Heart left ventricle (tissue), 16 donors: Measurements from ENCODE around the gene ANXA3. TPM values are rescaled to one million over a fixed set of nuclear protein-coding genes. Genes with fewer than 3 reads are reported as not detected.
A peak's percentile ranks its signal among the peaks of the same experiment; 100 is the strongest.

Source experiments
- ATAC-seq, 4 donors: fragments of 200-7000 bp; cut with Tn5 transposase; one replicate each; pipeline ENCODE4 v1.9.1; 2020 to 2022; ENCODE audit warnings: moderate library complexity in 4 of 4, mild to moderate bottlenecking in 3 of 4, moderate number of reproducible peaks in 1 of 4
- DNase-seq, 5 donors: peaks; one replicate each; pipeline ENCODE4 v3.0.0-alpha.2; 2020
- H3K27ac ChIP-seq, 12 donors: fragments of 200-600 bp; sonication (generic) in 4 of 12; one replicate each; pipeline versions ENCODE4 v1.5.0 to v1.8.0; 2016 to 2022; ENCODE audit warnings: mild to moderate bottlenecking in 2 of 12
- H3K27me3 ChIP-seq, 9 donors: fragments of 200-600 bp; sonication (generic) in 2 of 9; one replicate each; pipeline versions ENCODE4 v1.5.1 to v1.8.0; 2016 to 2022; ENCODE audit warnings: mild to moderate bottlenecking in 3 of 9
- H3K36me3 ChIP-seq, 9 donors: fragments of 200-600 bp; sonication (generic) in 2 of 9; one replicate each; pipeline versions ENCODE4 v1.5.0 to v1.8.0; 2018 to 2022; ENCODE audit warnings: mild to moderate bottlenecking in 2 of 9
- H3K4me1 ChIP-seq, 12 donors: fragments of 200-600 bp; sonication (generic) in 4 of 12; one replicate each; pipeline versions ENCODE4 v1.5.0 to v1.8.0; 2016 to 2022; ENCODE audit warnings: mild to moderate bottlenecking in 3 of 12
- H3K4me3 ChIP-seq, 12 donors: fragments of 200-600 bp; sonication (generic) in 4 of 12; one replicate each; pipeline versions ENCODE4 v1.5.0 to v1.8.0; 2017 to 2022; ENCODE audit warnings: mild to moderate bottlenecking in 9 of 12, moderate library complexity in 4 of 12
- H3K9me3 ChIP-seq, 12 donors: fragments of 200-600 bp; sonication (generic) in 4 of 12; one replicate each; pipeline versions ENCODE4 v1.5.0 to v1.8.0; 2016 to 2022; ENCODE audit warnings: mild to moderate bottlenecking in 1 of 12
- CTCF ChIP-seq, 12 donors: fragments of 200-600 bp; sonication (generic) in 4 of 12; IDR thresholded peaks; one replicate each; pipeline versions ENCODE4 v1.5.0 to v1.8.0; 2018 to 2022; ENCODE audit warnings: antibody characterized with exemption in 12 of 12, mild to moderate bottlenecking in 5 of 12
- POLR2A ChIP-seq, 2 donors: fragments of 450-650 bp; IDR thresholded peaks; one replicate each; pipeline ENCODE4 v1.6.1; 2017; ENCODE audit warnings: antibody characterized with exemption in 2 of 2, mild to moderate bottlenecking in 2 of 2, moderate library complexity in 2 of 2
- WGBS, 4 donors: extraction: QIAGEN DNeasy Blood & Tissue Kit in 2 of 4; methylation state at CpG; one replicate each; pipeline versions ENCODE4 v1.1.5 to v1.1.7; 2013 to 2018; 5-methylcytosine and 5-hydroxymethylcytosine counted together
- intact Hi-C, 10 donors: fragments of 100-400 bp; cut with DNase I; formaldehyde crosslinking; loops; one replicate each; pipeline versions ENCODE4 v1.11.1 to v1.14.2; 2022
- polyA plus RNA-seq, 2 donors: library from polyadenylated mRNA; stranded (reverse); fragments of 200-250 nt; gene quantifications; one replicate each; pipeline ENCODE4 v1.2.3, GENCODE V29; 2013
- total RNA-seq, 9 donors: library from RNA; depleted of rRNA in 2 of 9; stranded (reverse); fragments of >200 nt in 2 of 9; fragmentation: NEBNext Ultra II Directional in 3 of 9; extraction: Animal tissue kit (Norgen Biotek cat#: 25700) in 3 of 9; gene quantifications; one replicate each; pipeline versions ENCODE4 v1.1.0 to v1.2.4, GENCODE V29; 2016 to 2023
- donor health status: ischemic (EF 13 %, LVEDD 7.1; RV severe dilation, severe dysfunction).
- donor health status: healthy with polysubstance abuse.
- donor health status: DM: no; HTN: yes; CAD: no.
- donor health status: DM: no; HTN: no; CAD: no.
- donor health status: ischemic (EF 25% LVEDD 6.9; RV normal size, moderate dysfunction).
- donor health status: ischemic (EF 25% LVEDD 5.7; RV mildly dilated, moderate dysfunction).
- donor health status: healthy.
- donor health status: DM: yes; HTN: yes; CAD: no.
- donor health status: ischemic (EF 35%, LVEDD 5.7; RV mildly dilated, moderate dysfunction).
- donor health status: nonischemic (EF 11% LVEDD 7.7; RV severe dilation, severe dysfunction).
- donor health status: DM: yes; HTN: yes; CAD: no.
- donor health status: PGD.
- donor health status: ischemic (EF 29% LVEDD 5.4; RV normal size, mild dysfunction).
- donor health status: nonischemic (EF 23%, LVEDD 6.1; RV moderate dilation, normal function).

Gene ANXA3
- total and polyA plus RNA-seq, 11 donors: 12.9 to 119 (median 28.7) TPM

GRCh38 chr4:78618436-78618835 is 66.9 kb downstream of the ANXA3 start:
- DNase-seq: no peak
- TF ChIP-seq POLR2A (IDR thresholded peaks at IDR 0.05) (no peak), CTCF (IDR thresholded peaks at IDR 0.05) (no peak)
- no peak for ATAC-seq
- Histone ChIP-seq H3K4me1 (peaks cover 0 to 15% (median under 1%) of the 10 kb centered on the region in 12 donors), H3K27ac (no peak overlapping the region), H3K27me3 (no peaks in the 10 kb centered on the region), H3K4me3 (no peak overlapping the region), H3K9me3 (no peaks in the 10 kb centered on the region), H3K36me3 (no peaks in the 10 kb centered on the region)
- WGBS, 4 donors: 91 to 95% (median 92%) methylated on average over 1 of the region's 1 CpG
- intact Hi-C loops: loop anchor here in 1 of 10 donors (10.0 kb wide), 1 partner anchor 156 kb away; the partner anchor contains the start of gene BMP2K

GRCh38 chr4:78621395-78621794 is 69.8 kb downstream of the ANXA3 start:
- Histone ChIP-seq H3K27ac (no peak overlapping the region), H3K9me3 (no peaks in the 10 kb centered on the region), H3K4me1 (peaks cover 0 to 6% (median 0%) of the 10 kb centered on the region in 12 donors), H3K36me3 (no peaks in the 10 kb centered on the region), H3K4me3 (no peak overlapping the region), H3K27me3 (no peaks in the 10 kb centered on the region)
- intact Hi-C loops: loop anchor here in 1 of 10 donors (5.0 kb wide), 1 partner anchor 141 kb away; no protein-coding TSS in a partner anchor
- TF ChIP-seq CTCF (IDR thresholded peaks at IDR 0.05) (no peak), POLR2A (IDR thresholded peaks at IDR 0.05) (no peak)
- DNase-seq (no peak), ATAC-seq (peak in 1 of 4 donors; percentile 16)
- WGBS, 4 donors: 61 to 65% (median 63%) methylated on average over 4 of the region's 4 CpGs

- Histone ChIP-seq H3K4me3 (no peak overlapping the region), H3K9me3 (no peaks in the 10 kb centered on the region), H3K27ac (no peak overlapping the region), H3K36me3 (no peaks in the 10 kb centered on the region), H3K4me1 (peaks cover 0 to 6% (median 0%) of the 10 kb centered on the region in 12 donors), H3K27me3 (no peaks in the 10 kb centered on the region)
- intact Hi-C loops: loop anchor here in 1 of 10 donors (5.0 kb wide), 1 partner anchor 140 kb away; no protein-coding TSS in a partner anchor
- TF ChIP-seq CTCF (IDR thresholded peaks at IDR 0.05) (no peak), POLR2A (IDR thresholded peaks at IDR 0.05) (no peak)
- WGBS, 4 donors: 73 to 85% (median 80%) methylated on average over 6 of the region's 6 CpGs
- no peak for DNase-seq
- peak in 1 of 4 donors; percentile 39 for ATAC-seq
These were observed 70.8 kb downstream of the ANXA3 start for GRCh38 chr4:78622253-78622979.

- Histone ChIP-seq H3K4me3 (no peak overlapping the region), H3K4me1 (peaks cover 0 to 6% (median 0%) of the 10 kb centered on the region in 12 donors), H3K27ac (no peak overlapping the region), H3K36me3 (no peaks in the 10 kb centered on the region), H3K27me3 (no peaks in the 10 kb centered on the region), H3K9me3 (no peaks in the 10 kb centered on the region)
- intact Hi-C loops: loop anchor here in 1 of 10 donors (5.0 kb wide), 1 partner anchor 138 kb away; no protein-coding TSS in a partner anchor
- ATAC-seq (no peak), DNase-seq (no peak)
- 93 to 97% (median 96%) methylated on average over 7 of the region's 7 CpGs for WGBS, 4 donors
- TF ChIP-seq CTCF (IDR thresholded peaks at IDR 0.05) (no peak), POLR2A (IDR thresholded peaks at IDR 0.05) (no peak)
These were observed 72.5 kb downstream of the ANXA3 start for GRCh38 chr4:78624048-78624447.
